IMR-90 (cell line): ENCODE data around the gene TNS3.

Experiments used
- CTCF ChIP-seq: conservative IDR thresholded peaks from 2 replicates; pipeline ENCODE4 v1.5.1; 2012; ENCODE audit warnings: mild to moderate bottlenecking, low read depth, low read length, improper control_type of control experiment
- POLR2A ChIP-seq: IDR thresholded peaks from 2 replicates; pipeline ENCODE4 v1.6.1; 2012; ENCODE audit warnings: mild to moderate bottlenecking, low read depth, low read length
- USF2 ChIP-seq: fragments of 150-350 bp; IDR thresholded peaks from 2 replicates; pipeline ENCODE4 v1.6.1; 2017; ENCODE audit warnings: mild to moderate bottlenecking, antibody characterized with exemption, low read length, low read depth

- TF ChIP-seq USF2 (no peak), CTCF (no peak), POLR2A (no peak)
Measured at GRCh38 chr7:47379629-47380324, 202.1 kb downstream of the TNS3 start.
